SK-N-SH treated with all-trans-retinoic acid at 6 μM for 48 hours (cell line): Measurements from ENCODE around the gene DEPP1.

Experiments used
- ATAC-seq: fragments of 200-7000 bp; cut with Tn5 transposase; 3 replicates; pipeline ENCODE4 v1.9.1; 2020; ENCODE audit warnings: mild to moderate bottlenecking, moderate library complexity
- ARNTL ChIP-seq: fragments of 450-650 bp; formaldehyde crosslinking; IDR thresholded peaks from 2 replicates; pipeline ENCODE4 v1.5.0; 2020; ENCODE audit warnings: low read depth, mild to moderate bottlenecking, moderate library complexity, borderline replicate concordance
- BACH2 ChIP-seq: fragments of 250-450 bp; sonication (Bioruptor Pico); IDR thresholded peaks from 2 replicates; pipeline ENCODE4 v1.9.0; 2021; ENCODE audit warnings: mild to moderate bottlenecking, borderline replicate concordance
- CREB5 ChIP-seq: fragments of 250-450 bp; sonication (Bioruptor Pico); IDR thresholded peaks from 2 replicates; pipeline ENCODE4 v1.5.1; 2020; ENCODE audit warnings: low read depth, mild to moderate bottlenecking, moderate library complexity
- CSDC2 ChIP-seq: fragments of 250-450 bp; sonication (Bioruptor Pico); IDR thresholded peaks from 2 replicates; pipeline ENCODE4 v1.5.0; 2020; ENCODE audit warnings: mild to moderate bottlenecking, moderate library complexity
- CSRNP3 ChIP-seq: fragments of 250-450 bp; sonication (Bioruptor Pico); IDR thresholded peaks from 2 replicates; pipeline ENCODE4 v1.5.1; 2021; ENCODE audit warnings: mild to moderate bottlenecking, moderate library complexity
- GLIS3 ChIP-seq: fragments of 250-450 bp; sonication (Bioruptor Pico); IDR thresholded peaks from 2 replicates; pipeline ENCODE4 v1.5.0; 2020; ENCODE audit warnings: mild to moderate bottlenecking, moderate library complexity
- OSR1 ChIP-seq: fragments of 250-450 bp; sonication (Bioruptor Pico); IDR thresholded peaks from 2 replicates; pipeline ENCODE4 v1.8.0; 2022; ENCODE audit warnings: moderate library complexity, mild to moderate bottlenecking, inconsistent platforms
- PATZ1 ChIP-seq: fragments of 250-450 bp; sonication (Bioruptor Pico); IDR thresholded peaks from 2 replicates; pipeline ENCODE4 v1.8.0; 2020; ENCODE audit warnings: mild to moderate bottlenecking, moderate library complexity, borderline replicate concordance
- POU6F1 ChIP-seq: fragments of 250-450 bp; sonication (Bioruptor Pico); IDR thresholded peaks from 2 replicates; pipeline ENCODE4 v1.8.0; 2021; ENCODE audit warnings: low read depth, mild to moderate bottlenecking, moderate library complexity, borderline replicate concordance
- PPARA ChIP-seq: fragments of 250-450 bp; sonication (Bioruptor Pico); IDR thresholded peaks from 2 replicates; pipeline ENCODE4 v1.5.0; 2020; ENCODE audit warnings: mild to moderate bottlenecking, borderline replicate concordance
- RARB ChIP-seq: fragments of 250-450 bp; sonication (Bioruptor Pico); IDR thresholded peaks from 2 replicates; pipeline ENCODE4 v1.8.0; 2021; ENCODE audit warnings: mild to moderate bottlenecking, moderate library complexity
- SNAI2 ChIP-seq: fragments of 250-450 bp; sonication (Bioruptor Pico); IDR thresholded peaks from 2 replicates; pipeline ENCODE4 v1.5.0; 2020; ENCODE audit warnings: mild to moderate bottlenecking, moderate library complexity
- TCF4 ChIP-seq: fragments of 250-450 bp; sonication (Bioruptor Pico); IDR thresholded peaks from 2 replicates; pipeline ENCODE4 v1.8.0; 2021; ENCODE audit warnings: mild to moderate bottlenecking, moderate library complexity, borderline replicate concordance
- TOX ChIP-seq: fragments of 250-450 bp; sonication (Bioruptor Pico); IDR thresholded peaks from 2 replicates; pipeline ENCODE4 v1.8.0; 2021; ENCODE audit warnings: mild to moderate bottlenecking, moderate library complexity, borderline replicate concordance
- TSHZ2 ChIP-seq: fragments of 250-450 bp; sonication (Bioruptor Pico); IDR thresholded peaks from 2 replicates; pipeline ENCODE4 v1.5.0; 2020; ENCODE audit warnings: mild to moderate bottlenecking, moderate library complexity
- ZC3H10 ChIP-seq: fragments of 250-450 bp; sonication (Bioruptor Pico); IDR thresholded peaks from 2 replicates; pipeline ENCODE4 v1.5.1; 2021; ENCODE audit warnings: mild to moderate bottlenecking, moderate library complexity
- ZFP3 ChIP-seq: fragments of 250-450 bp; sonication (Bioruptor Pico); IDR thresholded peaks from 2 replicates; pipeline ENCODE4 v1.5.0; 2020; ENCODE audit warnings: mild to moderate bottlenecking, moderate library complexity
- ZFP30 ChIP-seq: fragments of 450-650 bp; formaldehyde crosslinking; IDR thresholded peaks from 2 replicates; pipeline ENCODE4 v1.5.0; 2022; ENCODE audit warnings: mild to moderate bottlenecking, moderate library complexity
- ZNF565 ChIP-seq: fragments of 450-650 bp; formaldehyde crosslinking; conservative IDR thresholded peaks from 2 replicates; pipeline ENCODE4 v1.5.0; 2020; ENCODE audit warnings: low read depth, mild to moderate bottlenecking, moderate library complexity
- ZNF70 ChIP-seq: fragments of 450-650 bp; formaldehyde crosslinking; IDR thresholded peaks from 2 replicates; pipeline ENCODE4 v1.5.0; 2020; ENCODE audit warnings: mild to moderate bottlenecking, moderate library complexity
- ZNF8 ChIP-seq: fragments of 450-650 bp; formaldehyde crosslinking; IDR thresholded peaks from 2 replicates; pipeline ENCODE4 v1.5.0; 2020; ENCODE audit warnings: mild to moderate bottlenecking, moderate library complexity

DEPP1 gene

GRCh38 chr10:44973323-44974081 lies 5.1 kb downstream of the DEPP1 start:
- no peak for ATAC-seq
- no peak for TF ChIP-seq PATZ1 (CRISPR knock-in tag)
- TF ChIP-seq ZNF565 (CRISPR knock-in tag): no peak
- no peak for TF ChIP-seq ZC3H10 (CRISPR knock-in tag)
- no peak for TF ChIP-seq CREB5 (CRISPR knock-in tag)
- no peak for TF ChIP-seq BACH2 (CRISPR knock-in tag)
- no peak for TF ChIP-seq GLIS3 (CRISPR knock-in tag)
- TF ChIP-seq TCF4 (CRISPR knock-in tag): no peak

- no peak for ATAC-seq
- TF ChIP-seq OSR1: no peak
- no peak for TF ChIP-seq ARNTL (CRISPR knock-in tag)
- TF ChIP-seq SNAI2: no peak
- no peak for TF ChIP-seq TOX (CRISPR knock-in tag)
- TF ChIP-seq GLIS3 (CRISPR knock-in tag): no peak
- no peak for TF ChIP-seq ZFP3 (CRISPR knock-in tag)
These were observed 5.7 kb downstream of the DEPP1 start for GRCh38 chr10:44972874-44973306.

- TF ChIP-seq TSHZ2 (CRISPR knock-in tag): no peak
- TF ChIP-seq GLIS3 (CRISPR knock-in tag): no peak
- no peak for TF ChIP-seq BACH2 (CRISPR knock-in tag)
- no peak for TF ChIP-seq CSRNP3 (CRISPR knock-in tag)
- no peak for TF ChIP-seq CSDC2 (CRISPR knock-in tag)
- no peak for TF ChIP-seq ZNF8 (CRISPR knock-in tag)
- TF ChIP-seq ARNTL (CRISPR knock-in tag): no peak
- no peak for TF ChIP-seq POU6F1 (CRISPR knock-in tag)
- no peak for TF ChIP-seq ZC3H10 (CRISPR knock-in tag)
- no peak for TF ChIP-seq TOX (CRISPR knock-in tag)
- TF ChIP-seq RARB (CRISPR knock-in tag): no peak
- TF ChIP-seq TCF4 (CRISPR knock-in tag): no peak
- TF ChIP-seq ZFP3 (CRISPR knock-in tag): no peak
- no peak for TF ChIP-seq ZNF70 (CRISPR knock-in tag)
- no peak for TF ChIP-seq ZNF565 (CRISPR knock-in tag)
- TF ChIP-seq ZFP30: no peak
- no peak for TF ChIP-seq PPARA (CRISPR knock-in tag)
- no peak for ATAC-seq
These were observed 6.5 kb downstream of the DEPP1 start for GRCh38 chr10:44971935-44972757.
